ENCODE data around the gene HOXC13.

Gene HOXC13

DNA sequence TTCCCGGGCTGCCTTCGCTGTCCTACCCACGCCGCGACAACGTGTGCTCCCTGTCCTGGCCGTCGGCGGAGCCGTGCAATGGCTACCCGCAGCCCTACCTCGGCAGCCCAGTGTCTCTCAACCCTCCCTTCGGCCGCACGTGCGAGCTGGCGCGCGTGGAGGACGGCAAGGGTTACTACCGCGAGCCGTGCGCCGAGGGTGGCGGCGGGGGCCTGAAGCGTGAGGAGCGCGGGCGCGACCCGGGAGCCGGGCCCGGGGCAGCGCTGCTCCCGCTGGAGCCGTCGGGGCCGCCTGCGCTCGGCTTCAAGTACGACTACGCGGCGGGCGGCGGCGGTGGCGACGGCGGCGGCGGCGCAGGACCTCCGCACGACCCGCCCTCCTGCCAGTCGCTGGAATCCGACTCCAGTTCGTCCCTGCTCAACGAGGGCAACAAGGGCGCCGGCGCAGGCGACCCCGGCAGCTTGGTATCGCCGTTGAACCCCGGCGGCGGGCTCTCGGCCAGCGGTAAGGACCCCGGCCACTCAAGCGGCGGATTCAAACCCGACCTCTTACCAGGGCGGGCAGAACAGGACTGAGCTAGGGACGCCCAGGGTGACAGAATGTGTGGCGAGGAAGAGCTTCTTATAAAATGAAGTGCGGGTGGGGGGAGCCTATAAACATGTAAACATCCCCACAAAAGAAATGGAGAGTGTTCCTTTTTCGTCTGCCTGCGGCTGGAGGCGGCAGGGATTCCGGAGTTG lies 16.6 kb downstream of the HOXC13 start:
- no peak for DNase-seq

DNA sequence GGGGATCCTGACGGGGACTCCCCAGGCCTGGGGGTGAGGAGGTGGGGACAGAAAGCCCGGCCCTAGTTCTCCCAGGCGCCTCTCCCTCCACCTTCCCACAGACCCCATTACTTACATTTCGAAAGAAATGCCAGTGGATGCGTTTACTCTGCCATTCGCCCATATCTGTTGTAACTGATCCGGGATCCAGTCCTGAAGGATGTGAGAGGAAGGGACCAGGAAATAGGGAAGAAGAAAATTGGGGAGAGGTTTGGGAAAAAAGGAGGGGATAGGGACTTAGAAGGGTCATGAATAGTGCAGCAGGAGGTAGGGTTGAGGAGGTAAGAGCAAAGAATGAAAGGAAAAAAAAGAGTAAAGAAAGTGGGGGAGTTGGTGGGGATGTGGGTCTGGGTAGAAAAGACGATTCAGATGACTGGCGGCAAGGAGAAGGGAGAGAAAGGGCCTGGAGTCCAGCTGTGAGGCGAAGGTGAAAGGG lies 17.2 kb downstream of the HOXC13 start:
- DNase-seq, result no peak

DNA sequence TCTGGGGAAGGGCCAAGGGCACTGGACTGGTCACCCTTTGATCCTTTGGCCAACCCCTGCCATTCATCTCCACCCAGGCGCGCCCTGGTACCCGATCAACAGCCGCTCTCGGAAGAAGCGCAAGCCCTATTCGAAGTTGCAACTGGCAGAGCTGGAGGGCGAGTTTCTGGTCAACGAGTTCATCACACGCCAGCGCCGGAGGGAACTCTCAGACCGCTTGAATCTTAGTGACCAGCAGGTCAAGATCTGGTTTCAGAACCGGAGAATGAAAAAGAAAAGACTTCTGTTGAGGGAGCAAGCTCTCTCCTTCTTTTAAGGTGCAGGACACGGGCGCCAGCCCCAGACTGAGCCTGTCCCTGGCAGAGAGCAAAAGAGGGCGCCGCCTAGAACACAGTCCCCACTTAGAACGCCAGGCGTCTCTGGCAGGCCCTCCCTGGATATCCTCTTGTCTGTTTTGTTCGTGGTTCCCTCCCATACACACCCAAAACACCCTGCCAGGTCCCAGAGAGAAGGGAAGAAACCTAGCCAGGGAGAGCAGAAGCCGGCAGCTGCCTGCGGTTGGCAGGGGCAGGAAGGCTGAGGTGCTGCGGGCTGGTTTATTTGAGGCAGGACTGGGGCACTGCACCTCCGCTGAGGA lies 17.7 kb downstream of the HOXC13 start:
- DNase-seq, result no peak

- no peak for DNase-seq
Observed at GRCh38 chr12:53956914-53957536, 18.4 kb downstream of the HOXC13 start.

GRCh38 chr12:53958128-53958527 lies 19.5 kb downstream of the HOXC13 start:
- no peak for DNase-seq

- no peak for DNase-seq
Observed at GRCh38 chr12:53959314-53959713, 20.7 kb downstream of the HOXC13 start.

- DNase-seq, result no peak
Observed at GRCh38 chr12:53960187-53961024, 21.8 kb downstream of the HOXC13 start.

DNA sequence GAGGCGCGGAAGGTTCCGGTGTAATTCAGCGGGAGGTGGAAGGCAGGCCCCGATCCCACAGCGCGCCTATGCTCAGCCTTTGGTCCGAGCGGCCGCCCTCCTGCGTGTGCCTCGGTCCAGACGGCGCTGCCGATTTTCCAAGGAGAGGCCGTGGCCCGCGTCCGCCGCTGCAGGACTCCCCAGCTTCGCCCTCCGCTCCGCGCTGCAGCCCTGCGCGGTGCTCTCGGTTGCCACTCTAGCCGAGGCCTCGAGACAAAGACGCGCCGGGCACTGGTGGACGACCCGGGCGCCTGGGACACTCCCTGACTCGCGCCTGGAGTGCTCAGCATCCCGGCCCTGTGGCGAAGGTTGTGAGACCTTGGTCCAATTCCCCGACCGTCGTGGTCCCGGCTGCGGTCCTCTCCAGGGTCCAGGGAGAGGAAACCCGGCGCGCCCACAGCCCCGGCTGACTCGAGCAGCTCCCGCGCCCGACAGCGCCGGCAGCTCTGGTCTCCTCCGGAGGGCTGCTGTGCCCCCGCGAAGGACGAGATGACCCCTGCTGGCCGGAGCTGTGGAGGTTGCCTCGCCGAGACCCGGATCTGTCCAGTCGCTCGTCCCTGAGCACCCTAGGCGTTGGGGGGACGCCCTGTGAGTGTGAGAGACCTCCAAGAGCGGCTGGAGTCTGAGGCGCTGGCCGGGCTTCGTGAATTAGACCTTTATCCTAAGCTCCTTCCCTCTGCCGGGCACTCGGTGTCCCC lies 22.6 kb downstream of the HOXC13 start:
- DNase-seq, result no peak

DNA sequence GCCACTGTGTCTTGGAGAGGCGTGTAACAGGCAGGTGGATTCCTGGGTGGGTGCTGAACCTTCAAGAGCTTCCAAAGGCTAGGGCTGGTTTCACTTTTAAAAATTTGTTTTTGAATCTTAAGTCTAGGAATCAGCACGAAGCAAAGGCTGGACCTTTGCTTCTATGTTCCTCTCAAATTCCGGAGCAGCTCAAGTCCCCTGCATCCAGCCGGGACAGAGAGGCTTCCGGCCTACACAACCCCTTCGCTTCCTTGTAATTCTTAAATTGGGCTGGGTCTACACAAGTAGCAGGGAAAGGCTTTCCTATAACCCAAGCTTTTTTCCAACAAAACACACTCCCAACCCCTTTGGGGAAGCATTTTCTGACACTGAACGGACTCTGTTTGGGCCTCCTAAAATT lies 24.4 kb downstream of the HOXC13 start:
- no peak for DNase-seq

DNA sequence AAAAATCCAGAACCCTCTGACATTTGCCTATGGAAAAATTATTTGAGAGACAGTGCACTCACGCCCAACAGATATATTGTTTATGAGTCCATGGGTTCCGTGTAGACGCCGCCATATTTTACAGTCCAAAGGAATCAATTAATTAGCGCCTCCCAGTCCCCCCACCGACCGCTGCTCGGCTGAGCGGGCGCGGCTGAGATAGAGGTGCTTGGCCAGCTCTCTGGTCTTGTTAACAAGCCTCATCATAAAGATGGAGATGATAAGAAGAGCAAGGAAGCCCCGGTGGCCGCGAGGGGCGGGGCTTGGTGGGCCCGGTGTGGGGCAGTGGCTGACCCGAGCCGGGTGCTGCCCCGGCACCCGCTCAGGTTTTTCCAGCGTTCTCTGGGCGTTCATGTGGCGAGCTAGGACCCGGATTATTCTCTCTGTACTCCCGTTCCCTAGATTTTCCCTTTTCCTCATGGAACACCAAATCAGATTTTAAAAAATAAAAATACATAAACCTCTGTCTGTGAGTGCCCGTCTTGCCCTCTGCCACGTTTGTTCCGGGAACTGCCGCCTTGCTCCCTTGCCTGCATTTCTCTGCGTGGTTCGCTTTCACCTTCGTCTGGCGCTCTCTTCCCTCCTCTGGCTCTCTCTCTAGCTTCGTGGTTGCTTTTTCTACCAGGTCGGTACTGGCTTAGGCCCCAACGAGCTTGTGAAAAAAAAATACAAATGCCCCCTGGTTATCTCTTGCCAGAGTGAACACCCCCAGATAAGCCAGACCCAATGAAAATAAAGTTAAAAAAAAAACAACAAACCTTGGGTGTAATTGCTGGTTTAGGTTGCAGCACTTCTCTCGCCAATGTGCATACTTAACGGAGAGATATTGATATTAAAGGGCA lies 25.0 kb downstream of the HOXC13 start:
- no peak for DNase-seq

DNA sequence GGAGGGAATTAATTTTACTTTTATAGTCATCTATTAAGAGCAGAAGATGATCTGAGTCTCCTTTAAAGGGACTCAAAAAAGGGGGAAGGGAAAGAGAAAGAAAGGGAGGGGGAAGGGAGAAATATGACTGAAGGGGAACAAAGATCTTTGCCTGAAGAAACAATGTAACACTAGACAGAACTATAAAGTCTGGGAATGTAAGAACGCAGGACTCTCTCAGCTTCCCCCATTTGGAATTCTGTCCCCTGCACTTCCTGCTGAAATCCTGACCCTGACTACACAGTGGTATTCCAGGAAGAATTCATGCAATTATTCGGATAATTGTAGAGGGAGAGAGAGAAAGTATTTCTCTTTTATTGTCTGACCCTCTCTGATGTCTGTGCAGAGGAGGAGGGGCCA lies 25.7 kb downstream of the HOXC13 start:
- no peak for DNase-seq

- no peak for DNase-seq
Observed at GRCh38 chr12:53965281-53966084, 26.9 kb downstream of the HOXC13 start.

DNA sequence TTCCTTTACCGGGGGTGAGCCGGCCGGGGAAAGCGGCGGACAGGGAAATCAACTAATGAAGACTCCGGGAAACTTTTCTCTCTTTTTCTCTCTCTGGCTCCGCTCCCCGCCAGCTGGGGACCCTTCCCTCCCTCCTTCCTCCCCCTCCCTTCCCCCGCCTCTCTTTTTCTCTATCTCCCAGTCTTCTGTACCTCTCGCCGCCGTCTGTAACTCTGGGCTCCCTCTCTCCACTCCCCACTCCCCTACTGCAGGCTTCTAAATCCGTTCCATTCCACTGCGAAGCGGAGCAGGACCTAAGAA lies 27.4 kb downstream of the HOXC13 start:
- no peak for DNase-seq

DNA sequence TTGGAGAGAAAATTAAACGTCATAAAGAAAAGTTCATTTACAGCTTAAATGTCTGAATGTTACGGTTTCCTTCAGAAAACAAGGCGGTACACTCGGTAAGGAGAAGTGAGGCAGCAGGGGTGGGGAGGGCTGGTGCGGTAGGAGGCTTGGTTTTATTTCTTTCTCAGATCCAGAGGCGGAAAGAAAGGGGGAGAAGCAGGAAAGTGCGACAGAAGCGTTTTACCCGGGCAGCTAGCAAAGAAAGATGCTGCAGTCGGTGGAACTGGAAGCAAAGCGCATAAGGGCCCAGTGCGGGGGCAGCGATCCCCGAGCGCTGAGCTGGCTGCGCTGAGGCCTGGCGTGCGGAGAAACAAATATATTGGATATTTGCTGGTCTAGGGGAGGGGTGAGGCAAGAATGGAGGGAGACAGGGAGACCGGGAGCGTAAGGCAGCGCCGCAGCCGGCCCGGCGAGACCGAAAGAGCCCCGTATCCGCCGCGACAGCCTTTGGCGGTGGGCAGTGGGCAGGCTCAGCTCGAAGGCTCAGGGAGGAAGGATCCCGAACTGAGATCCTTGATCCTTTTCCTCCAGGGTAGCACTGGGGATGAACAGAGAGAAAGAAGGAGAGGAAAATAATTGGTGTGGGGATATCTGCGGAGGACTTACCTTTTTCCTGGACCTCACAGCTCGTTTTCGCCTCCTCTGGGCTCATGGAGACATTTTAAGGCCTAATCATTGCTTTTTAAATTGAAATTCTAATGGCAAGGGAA lies 27.9 kb downstream of the HOXC13 start:
- DNase-seq, result no peak

DNA sequence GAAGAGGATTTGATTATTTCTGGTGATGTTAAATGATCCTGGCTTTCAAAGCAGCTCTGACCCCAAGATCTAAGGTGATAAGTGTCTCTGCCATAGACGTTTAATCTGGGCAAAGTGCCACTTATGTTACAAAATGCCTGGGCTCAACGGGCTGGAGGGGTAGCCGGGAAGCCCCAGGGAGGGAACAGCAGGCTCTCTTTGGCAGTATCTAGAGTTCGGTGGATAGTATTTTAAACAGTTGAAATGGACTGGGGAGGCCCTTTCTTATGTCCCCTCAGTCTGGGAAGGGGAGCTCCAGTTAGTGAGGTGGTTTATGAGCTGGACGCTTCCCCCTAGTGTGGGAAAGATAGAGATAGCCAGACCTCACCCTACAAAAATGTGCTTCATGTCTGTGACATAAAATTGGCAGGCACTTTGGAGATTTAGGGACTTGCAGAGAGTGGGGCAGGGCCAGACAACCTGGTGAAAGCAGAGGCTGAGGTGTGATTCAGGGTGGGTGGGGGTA lies 28.8 kb downstream of the HOXC13 start:
- DNase-seq, result no peak

DNA sequence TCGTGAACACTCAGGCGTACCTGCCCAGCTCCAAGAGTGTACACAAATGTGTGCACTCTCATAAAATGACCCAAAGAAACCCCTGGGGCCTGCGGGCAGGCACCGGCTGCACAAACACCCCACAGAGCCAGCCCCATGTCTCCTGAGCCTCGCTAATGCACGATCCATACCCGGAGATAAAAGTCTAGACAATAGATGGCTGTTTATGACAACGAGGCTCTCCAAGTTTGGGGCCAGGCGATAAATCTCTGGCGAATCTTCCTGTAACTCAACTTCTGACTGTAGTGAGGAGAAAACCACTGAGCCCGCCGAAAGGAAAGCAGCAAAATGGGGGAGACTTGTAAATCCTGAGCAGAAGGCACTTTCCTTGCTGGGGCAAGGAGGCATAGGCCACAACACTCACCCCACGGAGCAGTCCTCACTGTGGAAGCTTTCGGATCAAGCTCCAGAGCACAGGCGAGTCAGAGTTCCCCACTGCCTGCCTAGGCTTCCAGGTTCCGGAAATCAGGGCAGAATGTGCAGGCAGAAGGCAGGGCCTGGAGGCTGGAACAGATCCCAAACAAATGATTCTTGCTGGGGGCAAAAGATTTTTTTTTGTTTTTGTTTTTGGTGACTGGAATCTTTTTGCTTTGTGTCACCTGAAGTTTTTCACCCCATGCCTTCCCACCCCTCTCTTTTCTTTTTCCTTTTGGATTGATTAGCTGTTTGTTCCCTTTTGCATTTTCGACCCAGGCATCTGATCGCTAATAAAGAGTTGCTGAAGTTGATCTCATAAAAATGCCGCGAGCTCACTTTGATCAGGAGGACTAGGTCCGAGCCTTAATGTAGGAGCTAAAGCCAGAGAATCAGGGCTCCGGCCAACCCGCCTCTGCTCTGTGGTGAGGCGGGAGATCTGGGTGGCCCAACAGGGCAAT lies 29.8 kb downstream of the HOXC13 start:
- no peak for DNase-seq

DNA sequence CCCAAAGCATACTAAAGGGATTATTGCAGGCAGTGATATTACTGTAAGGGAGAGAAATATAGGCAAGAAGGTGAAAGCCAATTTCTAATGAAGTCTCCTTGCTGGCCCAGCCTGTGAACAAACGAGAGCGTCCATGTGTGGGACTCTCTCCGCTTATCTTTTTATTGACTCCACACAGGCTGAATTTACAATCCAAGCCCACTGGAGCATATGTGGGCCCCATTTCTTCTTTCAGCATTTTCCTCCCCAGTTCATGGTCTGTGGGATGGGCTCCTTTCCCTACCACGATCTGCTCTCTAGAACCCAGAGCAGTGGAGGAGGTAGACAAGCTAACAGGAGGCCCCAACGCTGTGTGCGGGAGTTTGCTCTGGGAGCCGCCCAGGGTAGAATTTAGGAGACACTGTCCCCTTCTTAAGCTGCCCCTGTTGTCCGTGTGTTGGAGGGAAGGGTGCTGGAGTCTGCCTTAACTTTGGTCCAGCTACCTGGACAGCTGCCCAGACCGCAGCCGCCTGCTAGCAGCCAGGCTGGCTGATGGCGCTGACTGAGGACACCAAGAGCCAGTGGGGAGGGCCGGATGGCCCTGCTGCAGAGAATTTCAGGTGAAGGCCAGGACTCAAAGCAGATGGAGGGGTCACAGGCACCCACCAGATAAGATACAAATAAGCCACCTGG lies 31.1 kb downstream of the HOXC13 start:
- DNase-seq, result no peak

- DNase-seq, result no peak
Observed at GRCh38 chr12:53970451-53970850, 31.8 kb downstream of the HOXC13 start.

Data from activated naive CD4-positive, alpha-beta T cell treated with anti-CD3 and anti-CD28 coated beads, Interleukin-2, amount 50 U/mL, for 16 hours (primary cell).